ENCODE results near the gene SCO2.
"Not testable (repeated sequence)": the region's sequence is repeated elsewhere in the genome, so short reads cannot be mapped to it uniquely, and the experiment has no call there.

SCO2 gene

DNA sequence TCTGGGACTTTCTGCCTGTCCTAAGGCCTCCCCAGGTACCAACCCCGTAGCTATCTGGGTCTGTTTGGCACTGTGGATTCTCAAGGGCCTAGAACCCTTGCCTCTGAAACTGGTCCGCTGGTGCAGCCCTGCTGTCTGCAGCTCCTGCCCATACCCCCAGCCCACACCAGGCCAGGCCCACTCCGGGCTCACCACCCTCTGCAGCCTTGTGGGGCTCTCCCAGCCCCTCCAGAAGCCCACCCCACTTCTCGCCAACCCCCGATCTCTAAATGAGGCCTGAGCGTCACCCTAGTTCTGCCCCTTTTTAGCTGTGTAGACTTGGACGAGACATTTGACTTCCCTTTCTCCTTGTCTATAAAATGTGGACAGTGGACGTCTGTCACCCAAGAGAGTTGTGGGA, 25.0 kb upstream of the SCO2 start:
- no peak for DNase-seq

DNA sequence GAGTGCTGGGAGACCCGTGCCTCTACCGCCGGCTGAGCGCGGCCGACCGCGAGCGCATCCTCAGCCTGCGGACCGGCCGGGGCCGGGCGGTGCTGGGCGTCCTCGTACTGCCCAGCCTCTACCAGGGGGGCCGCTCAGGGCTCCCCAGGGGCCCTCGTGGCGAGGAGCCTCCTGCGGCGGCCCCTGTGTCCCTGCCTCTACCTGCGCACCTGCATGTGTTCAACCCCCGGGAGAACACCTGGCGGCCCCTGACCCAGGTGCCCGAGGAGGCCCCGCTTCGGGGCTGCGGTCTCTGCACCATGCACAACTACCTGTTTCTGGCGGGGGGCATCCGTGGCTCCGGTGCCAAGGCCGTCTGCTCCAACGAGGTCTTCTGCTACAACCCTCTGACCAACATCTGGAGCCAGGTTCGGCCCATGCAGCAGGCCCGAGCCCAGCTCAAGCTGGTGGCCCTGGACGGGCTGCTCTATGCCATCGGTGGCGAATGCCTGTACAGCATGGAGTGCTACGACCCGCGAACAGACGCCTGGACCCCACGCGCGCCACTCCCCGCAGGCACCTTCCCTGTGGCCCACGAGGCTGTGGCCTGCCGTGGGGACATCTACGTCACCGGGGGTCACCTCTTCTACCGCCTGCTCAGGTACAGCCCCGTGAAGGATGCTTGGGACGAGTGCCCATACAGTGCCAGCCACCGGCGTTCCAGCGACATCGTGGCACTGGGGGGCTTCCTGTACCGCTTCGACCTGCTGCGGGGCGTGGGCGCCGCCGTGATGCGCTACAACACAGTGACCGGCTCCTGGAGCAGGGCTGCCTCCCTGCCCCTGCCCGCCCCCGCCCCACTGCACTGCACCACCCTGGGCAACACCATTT, 23.8 kb upstream of the SCO2 start:
- no peak for DNase-seq

DNA sequence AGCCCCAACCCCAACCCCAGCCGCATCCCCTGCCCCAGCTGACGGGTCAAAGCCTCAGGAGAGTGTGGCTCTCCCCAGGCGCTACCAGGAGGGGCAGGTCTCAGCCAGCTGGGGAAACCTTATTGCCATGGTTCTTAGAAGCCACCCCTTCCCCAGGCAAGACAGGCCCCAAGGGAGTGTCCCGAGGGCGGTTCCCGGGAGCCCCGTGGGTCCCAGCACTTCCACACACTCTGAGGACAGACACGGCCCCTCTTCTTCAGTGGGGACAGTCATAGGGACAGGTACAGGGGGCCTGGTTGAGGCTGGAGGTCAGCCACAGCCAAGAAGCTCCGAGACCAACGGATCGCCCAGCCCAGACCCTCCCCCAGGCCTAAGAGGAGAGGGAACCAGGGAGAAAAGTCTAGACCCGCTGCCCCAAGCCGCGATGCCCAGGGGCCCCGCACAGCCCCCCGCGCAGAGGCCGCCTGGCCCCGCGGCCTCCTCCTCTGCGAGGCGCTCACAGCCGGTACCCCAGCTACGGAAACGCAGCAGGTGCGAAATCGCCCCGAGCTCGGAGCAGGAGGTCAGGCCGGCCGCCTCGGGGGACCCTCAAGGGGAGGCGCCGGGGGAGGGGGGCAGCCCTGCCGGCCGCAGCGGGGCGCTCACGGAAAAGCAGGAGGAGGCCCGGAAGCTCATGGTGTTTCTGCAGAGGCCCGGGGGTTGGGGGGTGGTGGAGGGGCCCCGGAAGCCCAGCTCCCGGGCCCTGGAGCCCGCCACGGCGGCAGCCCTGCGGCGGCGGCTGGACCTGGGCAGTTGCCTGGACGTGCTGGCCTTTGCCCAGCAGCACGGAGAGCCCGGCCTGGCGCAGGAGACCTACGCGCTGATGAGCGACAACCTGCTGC, 22.9 kb upstream of the SCO2 start:
- no peak for DNase-seq

DNA sequence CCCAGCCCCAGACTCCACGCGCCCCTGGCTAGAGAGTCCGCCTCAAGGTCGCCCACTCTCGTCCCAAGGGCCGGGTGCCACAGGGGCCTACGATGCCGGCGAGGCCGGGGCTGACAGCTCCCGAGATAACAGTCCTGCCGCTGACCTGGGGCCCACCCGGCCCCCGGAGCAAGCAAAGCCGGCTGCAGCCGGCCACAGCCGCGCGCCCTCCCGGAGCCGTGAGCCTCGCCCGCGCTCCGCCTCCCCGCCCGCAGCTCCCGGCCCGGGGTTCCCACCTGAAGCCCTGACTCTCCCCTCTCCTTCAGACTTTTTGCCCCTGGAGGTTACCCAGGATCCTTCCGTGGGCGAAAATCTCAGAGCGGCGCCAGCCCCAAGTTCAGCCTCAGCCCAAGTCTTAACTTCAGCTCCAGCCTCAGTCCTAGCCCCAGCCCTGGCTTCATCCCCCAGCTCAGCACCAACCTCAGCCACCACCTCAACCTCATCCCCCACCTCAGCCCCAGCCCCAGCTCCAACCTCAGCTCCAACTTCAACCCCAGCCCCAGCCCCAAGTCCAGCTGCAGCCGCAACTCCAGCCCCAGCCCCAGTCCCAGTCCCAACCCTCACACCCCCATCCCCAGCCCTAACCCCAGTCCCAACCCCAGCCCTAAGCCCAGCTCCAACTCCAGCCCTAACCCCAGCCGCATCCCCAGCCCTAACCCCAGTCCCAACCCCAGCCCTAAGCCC, 22.0 kb upstream of the SCO2 start:
- DNase-seq = no peak

DNA sequence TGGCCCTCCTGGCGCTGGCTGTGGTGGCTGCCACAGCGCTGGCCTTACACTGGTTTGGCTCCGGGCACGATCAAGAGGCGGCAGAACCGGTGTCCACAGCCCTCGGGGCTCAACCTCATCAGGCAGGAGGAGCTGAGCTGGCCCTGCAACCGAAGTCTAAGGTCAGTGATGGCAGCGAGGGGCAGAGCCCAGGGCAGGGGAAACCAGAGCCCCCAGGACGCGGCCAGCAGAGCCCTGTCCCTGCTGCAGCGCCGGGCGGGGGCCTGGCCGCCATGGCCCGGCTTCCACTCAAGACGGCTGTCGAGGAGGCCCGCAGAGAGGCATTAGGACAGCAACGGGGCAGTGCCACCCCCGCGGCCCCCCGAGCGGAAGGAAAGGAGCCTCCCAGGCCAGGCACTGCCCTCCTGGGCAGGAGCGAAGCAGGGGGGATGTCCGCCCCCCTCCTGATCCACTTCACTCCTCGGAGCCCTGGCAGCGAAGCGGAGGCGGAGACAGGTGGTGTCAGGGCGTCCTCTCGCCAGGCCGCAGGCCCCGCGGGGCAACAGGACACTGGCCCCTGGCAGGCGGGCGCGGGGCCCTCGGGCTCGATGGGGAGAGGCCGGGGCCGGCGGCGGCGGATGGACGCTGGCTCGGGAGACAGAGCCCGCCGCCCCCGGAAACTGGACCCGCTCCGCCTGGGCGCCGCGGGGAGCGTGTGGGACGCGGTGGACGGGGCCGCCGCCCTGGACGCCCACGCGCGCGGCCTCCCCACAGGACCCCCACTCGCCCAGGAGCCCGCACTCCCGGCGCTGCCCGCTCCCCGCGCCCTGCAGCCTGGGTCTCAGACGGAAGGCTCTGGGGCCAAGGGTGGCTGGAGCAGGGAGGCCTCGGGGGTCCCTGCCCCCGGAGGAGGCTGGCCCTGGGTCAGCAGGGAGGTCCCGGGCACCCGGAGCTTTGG, 21.2 kb upstream of the SCO2 start:
- DNase-seq = no peak

DNA sequence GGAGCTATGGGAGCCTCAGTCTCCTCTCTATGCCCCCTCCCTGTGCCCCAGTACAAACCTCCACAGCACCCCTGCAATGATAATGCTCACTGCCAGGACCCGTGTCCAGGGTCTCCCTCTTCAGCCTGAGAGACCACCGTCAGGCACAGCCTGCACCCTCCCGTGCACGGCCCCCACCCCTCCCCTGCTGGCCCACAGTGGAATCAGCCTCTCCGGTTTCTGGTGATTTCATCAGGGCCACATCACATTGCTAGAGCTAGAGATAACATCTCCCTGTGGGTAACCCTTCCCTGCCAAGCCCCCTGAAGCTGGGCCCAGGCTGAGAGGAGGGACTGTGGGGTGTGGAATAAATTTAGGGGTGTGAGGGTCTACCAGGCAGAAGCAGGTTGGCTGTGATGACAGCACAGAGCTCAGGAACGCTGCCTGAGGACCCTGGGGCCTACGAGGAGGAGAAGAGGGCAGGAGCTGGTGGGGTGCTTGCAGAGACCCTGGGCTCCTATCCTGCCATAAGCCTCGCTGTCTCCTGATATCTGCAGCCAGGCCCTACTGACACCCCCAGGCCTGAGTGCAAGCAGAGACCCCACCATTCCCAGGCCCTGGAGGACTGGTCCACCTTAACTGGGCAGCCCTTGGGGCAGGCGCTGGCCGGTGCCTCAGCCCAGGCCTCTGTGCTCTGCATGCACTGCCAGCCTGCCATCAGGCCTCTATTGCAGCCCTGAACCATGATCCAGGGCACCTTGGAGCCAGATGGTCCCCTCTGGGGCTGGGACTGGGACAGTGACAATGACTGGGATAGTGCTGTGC, 20.3 kb upstream of the SCO2 start, which contains the start of gene KLHDC7B:
Gene KLHDC7B (plus strand): TSS at position 378 of the 804 bp plus-strand sequence. CDS start 345 bp downstream, at position 723.
- peak; percentile 32 for DNase-seq

DNA sequence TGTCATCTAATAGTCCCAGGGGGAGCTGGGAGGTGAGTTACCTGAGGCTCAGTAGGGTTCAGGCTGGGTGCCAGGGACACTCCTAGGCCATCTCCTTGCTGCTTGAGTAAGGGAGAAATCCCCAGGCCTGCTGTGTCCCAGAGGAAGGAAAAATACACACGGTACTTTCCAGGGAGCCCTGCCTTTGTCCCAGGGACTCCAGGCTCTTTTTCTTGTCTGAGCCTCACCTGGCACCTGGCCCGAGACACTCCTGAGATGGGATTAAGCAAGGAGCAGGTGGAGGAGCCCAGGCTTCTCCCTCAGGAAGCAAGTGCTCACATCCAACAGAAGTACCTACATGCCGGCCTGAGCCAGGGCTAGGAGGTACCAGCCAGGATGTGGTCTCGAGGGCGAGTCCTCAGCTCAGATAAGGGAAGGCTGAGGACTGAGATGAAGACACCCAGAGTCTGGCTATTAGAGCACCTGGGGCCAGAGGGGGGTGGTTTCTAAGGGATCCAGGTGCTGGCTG, 19.4 kb upstream of the SCO2 start:
- DNase-seq = no peak

DNA sequence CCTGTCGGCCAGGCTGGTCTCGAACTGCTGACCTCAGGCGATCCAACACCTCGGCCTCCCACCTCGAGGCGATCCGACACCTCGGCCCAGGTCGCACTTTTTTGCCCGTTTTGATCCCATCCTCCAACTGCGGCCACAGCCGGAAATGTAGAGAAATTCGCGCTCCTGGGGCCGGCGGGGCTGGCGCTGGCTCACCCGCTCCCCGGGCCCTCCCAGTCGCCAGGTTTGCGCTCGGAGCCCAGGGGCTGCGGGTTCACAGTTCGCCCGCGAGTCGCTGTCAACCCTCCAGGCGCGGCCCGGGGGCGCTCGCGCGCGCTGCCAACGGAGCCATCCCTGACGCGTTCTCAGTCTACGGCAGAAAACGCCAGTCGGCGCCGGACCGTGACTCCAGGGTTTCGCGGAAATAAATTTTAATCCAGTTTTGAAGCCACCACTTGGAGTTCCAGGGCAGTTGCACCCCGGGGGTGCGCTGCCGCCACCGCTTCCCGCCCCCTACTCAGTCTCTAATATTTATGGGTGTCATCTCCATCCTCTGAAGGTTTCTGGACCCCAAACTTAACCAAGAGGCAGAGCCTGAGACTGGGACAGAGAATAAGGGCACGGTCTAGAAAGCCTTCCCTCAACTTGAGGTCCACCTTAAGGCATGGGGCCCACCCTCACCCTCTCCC, 18.8 kb upstream of the SCO2 start:
- peak; percentile 80 for DNase-seq

DNA sequence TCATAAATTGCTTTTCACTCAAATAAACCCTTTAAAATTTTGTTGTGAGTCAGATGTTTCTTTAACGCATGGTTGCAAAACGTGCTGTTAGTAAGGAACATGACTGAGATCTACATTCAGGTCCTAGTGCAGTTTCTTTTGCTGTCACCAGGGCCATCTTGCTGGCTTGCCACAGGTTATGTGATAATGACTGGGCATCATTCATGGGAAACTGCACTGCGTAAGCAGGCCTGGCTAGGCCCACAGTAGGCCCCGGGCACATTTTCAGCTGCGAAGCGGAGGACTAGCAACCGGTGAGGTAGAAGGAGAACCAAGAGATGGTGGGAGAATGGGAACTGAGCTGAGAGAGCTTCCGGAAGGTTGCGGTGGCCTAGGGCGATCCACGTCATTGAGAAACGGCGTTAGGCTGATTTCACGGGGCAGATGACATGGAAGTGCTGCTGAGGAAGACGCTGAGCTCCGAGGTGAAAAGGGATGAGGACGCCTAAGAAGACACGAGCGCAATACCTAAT, 17.1 kb upstream of the SCO2 start:
- DNase-seq = no peak

DNA sequence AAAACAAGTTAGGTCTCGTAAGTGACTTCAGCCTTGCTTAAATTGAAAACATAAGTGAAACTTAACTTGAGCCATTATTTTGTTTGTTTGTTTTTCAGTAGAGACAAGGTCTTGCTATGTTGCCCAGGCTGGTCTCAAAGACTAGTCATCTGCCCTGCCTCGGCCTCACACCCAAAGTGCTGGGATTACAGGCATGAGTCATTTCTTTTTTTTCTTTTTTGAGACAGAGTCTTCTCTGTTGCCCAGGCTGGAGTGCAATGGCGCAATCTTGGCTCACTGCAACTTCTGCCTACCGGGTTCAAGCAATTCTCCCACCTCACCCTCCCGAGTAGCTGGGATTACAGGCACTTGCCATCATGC, 16.2 kb upstream of the SCO2 start:
- DNase-seq = peak; percentile 88

DNA sequence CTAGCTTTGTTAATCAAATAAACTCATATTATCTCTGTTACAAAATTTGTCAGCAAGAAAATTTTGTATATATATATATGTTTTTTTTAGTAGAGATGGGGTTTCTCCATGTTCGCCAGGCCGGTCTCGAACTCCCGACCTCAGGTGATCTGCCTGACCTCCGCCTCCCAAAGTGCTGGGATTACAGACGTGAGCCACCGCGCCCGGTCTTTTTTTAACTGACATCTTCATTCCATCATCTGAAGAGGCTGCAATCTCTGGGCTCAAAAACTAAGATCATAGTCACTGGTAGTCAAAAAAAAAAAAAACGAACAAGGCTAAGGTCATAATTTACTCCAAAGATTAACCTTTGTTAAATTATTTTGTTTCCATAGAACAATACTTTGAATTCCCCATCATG, 15.0 kb upstream of the SCO2 start:
- DNase-seq = no peak

DNA sequence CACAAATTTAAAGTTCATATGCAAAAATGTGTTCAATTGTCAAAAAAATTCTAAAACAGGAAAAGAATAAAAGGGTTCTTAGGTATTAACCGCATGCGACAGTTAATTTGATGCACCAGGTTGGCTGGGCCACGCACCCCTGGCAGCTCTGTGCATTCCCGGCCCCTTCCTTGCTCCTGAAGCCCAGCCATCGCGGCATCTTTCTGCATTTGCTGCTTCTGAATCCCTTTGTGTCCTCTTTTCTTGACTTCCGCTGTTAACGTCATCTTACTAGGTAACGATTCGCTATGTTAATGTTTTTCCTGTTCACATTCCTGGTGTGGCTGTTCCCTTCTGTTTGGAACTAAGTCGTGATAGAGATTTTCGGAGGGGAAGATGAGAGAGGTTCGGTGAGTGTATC, 12.4 kb upstream of the SCO2 start:
- DNase-seq = no peak

DNA sequence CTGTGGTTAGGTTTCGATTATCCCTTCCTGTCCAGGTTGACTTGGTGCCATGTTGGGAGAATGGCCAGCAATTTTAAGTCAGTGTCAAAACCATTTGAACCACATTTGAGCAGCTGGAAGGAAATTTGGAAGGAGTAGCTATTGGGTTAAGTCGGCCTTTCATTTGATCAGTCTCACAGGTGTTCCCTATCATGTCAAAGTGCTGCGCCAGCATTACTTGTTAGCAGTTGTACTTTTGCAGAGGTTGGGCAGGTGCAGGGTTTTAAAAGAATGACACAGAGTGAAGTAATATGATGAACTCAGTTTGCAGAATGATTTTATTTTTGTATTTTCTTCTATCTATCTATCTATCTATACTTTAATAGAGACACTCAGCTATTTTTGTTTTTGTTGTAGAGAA, 10.8 kb upstream of the SCO2 start:
- DNase-seq = no peak

DNA sequence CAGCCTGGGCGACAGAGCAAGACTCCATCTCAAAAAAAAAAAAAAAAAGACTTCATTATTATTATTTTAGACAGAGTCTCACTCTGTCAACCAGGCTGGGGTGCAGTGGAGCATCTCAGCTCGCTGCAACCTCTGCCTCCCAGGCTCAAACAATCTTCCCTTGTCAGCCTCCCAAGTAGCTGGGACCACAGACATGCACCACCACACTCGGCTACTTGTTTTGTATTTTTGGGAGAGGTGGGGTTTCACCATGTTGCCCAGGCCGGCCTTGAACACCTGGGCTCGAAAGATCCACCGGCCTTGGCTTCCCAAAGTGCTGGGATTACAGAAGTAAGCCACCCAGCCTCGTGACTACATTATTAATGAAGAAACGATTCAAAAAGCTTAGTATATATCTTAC, 9.7 kb upstream of the SCO2 start:
- DNase-seq = no peak

DNA sequence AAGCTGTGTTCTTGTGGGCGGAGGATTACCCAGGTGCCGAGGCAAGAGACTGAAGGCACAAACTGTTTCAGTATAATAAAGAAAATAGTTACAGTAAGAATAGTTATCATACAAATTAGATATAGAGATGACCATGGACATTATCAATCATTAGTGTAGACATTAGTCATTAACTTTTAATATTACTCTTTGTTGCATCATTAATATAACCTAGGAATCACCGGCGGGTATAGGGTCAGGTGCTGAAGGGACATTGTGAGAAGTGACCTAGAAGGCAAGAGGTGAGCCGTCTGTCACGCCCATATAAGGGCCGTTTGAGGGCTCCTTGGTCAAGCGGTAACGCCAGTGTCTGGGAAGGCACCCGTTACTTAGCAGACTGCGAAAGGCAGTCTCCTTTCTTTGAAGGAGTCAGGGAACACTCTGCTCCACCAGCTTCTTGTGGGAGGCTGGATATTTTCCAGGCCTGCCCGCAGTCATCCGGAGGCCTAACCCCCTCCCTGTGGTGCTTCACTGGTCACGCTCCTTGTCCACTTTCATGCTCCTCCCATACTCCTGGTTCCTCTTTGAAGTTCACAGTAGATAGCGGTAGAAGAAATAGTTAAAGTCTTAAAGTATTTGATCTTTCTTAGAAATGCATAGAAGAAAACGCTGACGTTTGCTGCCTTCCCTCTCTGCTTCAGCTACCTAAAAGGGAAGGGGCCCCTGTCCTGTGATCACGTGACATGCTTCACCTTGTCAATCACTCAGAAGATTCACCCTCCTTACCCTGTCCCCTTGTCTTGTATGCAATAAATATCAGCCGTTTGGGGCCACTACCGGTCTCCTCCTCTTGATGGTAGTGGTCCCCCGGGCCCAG, 8.7 kb upstream of the SCO2 start:
- DNase-seq = not testable (repeated sequence)

DNA sequence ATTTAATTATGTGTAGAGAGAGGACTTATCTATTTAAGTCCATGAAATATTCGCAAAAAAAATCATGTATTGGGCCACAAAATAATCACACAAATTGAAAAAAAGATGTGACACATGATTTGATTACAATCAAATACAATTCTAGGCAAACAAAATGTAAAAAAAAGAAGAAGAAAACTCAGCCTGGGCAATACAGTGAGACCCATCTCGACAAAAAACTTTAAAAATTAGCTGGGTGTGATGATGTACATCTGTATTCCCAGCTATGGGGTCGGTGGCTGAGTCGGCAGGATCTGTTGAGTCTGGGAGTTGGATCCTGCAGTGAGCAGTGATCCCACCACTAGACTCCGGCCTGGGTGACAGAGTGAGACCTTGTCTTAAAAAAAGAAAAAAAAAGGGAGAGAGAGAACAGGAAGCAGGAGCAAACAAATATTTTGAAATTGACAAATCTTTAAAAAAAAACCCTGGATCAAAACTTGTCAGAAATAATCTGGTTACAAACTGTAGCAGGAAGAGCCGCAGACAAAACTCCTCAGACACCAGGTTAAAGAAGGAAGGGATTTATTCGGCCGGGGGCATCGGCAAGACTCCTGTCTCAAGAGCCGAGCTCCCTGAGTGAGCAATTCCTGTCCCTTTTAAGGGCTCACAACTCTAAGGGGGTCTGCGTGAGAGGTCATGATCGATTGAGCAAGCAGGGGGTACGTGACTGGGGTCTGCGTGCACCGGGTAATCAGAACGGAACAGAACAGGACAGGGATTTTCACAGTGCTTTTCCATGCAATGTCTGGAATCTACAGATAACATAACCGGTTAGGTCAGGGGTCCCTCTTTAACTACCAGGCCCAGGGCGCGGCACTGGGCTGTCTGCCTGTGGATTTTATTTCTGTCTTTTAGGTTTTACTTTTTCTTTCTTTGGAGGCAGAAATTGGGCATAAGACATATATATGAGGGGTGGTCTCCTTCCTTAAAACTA, 7.7 kb upstream of the SCO2 start:
- DNase-seq = no peak

DNA sequence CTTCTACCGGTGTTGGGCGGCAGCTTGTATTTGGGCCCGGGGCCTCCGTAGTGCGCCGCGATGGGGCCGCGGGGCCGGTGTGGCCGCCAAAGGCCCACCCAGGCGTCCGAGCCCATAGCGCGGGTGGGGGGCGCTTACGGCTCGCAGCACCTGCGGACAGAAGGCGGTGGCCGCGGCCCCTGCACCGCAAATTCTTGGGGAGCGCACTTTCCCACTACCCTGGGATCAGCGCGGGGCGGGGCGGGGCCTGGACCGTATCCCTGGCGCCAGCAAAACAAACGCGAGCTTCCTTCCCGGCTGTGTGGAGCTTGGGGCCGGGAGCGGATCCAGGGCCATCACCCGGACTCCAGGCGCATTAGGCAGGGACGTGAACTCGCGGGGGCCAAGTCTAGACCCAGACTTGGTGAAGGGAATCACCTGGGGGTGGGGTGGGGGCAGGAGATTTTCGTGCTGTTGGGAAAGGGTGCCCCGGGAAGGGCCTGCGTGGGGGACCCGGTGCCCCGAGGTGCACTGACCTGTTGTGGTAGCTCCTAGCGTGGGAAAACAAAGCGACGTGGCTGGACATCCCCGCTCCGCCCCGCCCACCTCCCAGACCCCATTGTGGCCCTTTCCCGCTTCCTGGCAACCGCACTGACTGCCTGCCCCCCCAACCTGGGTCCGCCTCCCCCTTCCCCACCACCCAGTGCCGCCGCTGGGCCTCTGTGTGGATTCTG, 6.7 kb upstream of the SCO2 start:
- DNase-seq = peak; percentile 74

All from EL (cell line).